Ishikawa (cell line): ENCODE results near the gene SMCO4.

Experiments
- CREB1 ChIP-seq: IDR thresholded peaks from 2 replicates; pipeline ENCODE4 v1.6.1; 2012; ENCODE audit warnings: low read depth
- EP300 ChIP-seq: IDR thresholded peaks from 2 replicates; pipeline ENCODE4 v1.6.1; 2012; ENCODE audit warnings: borderline replicate concordance
- FOXM1 ChIP-seq: IDR thresholded peaks from 2 replicates; pipeline ENCODE4 v1.6.1; 2012; ENCODE audit warnings: low read depth, borderline replicate concordance
- RAD21 ChIP-seq: IDR thresholded peaks from 2 replicates; pipeline ENCODE4 v1.6.1; 2012; ENCODE audit warnings: low read depth
- REST ChIP-seq: IDR thresholded peaks from 2 replicates; pipeline ENCODE4 v1.6.1; 2012; ENCODE audit warnings: low read depth, mild to moderate bottlenecking
- TAF1 ChIP-seq: IDR thresholded peaks from 2 replicates; pipeline ENCODE4 v1.6.1; 2012; ENCODE audit warnings: low read depth, mild to moderate bottlenecking
- YY1 ChIP-seq: IDR thresholded peaks from 2 replicates; pipeline ENCODE4 v1.6.1; 2012; ENCODE audit warnings: low read depth
- ZBTB7A ChIP-seq: IDR thresholded peaks from 2 replicates; pipeline ENCODE4 v1.6.1; 2012; ENCODE audit warnings: low read depth
- TF ChIP-seq, protein P1 (sequence below): IDR thresholded peaks from 2 replicates; pipeline ENCODE4 v1.6.1; 2012

DNA sequence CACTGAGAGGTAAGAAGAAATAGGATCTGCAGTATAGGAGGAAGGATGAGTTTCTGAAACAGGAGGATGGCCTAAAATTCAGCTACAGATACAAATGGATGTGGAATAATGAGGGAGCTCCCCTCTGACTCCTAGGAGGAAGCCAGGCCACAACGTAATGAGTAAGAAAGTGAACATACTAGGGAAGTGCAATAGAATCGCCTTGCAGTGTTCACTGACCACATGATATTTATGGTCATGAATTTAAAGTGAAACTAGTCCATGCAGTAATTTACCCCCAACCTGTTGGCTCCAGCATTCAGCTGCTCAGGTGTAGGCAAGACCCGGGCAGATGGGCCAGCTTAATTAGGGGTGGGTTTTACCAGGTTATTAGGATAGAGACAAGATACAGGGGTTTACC lies 110.9 kb downstream of the SMCO4 start:
- TF ChIP-seq TAF1 (no peak), RAD21 (no peak), YY1 (no peak), REST (no peak), ZBTB7A (no peak), FOXM1 (no peak), EP300 (no peak), CREB1 (no peak)
- TF ChIP-seq, protein P1, sequence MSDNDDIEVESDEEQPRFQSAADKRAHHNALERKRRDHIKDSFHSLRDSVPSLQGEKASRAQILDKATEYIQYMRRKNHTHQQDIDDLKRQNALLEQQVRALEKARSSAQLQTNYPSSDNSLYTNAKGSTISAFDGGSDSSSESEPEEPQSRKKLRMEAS, result no peak
